DLD1 (cell line): ENCODE data around the gene PLXNA1.

Experiments used
- in situ Hi-C: cut with HindIII; loops from 2 replicates; pipeline ENCODE4 v1.10.0; 2017; ENCODE audit warnings: low sequenced_read_pairs

Gene PLXNA1

DNA sequence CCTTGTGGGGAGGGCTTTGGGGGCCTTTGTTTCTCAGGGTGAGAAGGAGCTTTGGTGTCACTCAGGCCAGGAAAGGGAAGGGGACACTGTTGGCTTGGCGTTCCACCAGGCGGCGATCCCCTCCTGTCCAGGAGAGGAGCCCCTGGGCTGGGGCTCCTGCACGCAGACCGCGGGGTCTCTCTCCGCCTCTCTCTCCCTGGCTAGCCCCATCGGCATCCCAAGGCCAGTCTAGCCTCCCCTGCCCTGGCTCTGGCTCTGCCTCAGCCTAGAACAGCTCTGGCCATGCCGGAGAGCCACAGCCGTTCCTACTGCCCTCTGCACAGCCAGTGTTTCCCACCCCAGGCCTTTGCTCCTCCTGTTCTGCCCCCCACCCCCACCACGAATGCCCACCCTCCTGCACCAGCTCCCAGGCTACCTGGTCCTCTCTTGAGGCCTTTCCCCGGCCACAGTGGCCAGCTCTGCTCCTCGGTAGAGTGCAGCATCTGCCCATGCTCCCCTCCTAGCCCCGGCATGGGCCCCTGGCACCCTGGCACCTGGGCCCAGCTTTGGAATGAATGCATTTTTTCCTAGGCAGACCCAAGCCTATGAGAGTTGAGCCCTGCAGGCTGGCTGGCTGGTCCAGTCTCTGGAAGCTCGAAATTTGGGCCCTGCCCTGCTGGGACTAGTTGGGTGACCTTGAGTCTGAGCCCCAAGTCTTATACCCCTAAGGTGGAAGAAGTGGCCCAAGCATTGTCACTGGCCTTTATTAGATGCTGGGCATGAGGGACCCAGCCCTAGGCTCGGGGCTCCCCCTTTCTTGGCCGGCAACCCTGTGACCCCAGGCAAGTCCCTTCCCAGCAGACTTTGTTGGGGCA lies 2.4 kb downstream of the PLXNA1 start:
- in situ Hi-C loops: no loop called here

DNA sequence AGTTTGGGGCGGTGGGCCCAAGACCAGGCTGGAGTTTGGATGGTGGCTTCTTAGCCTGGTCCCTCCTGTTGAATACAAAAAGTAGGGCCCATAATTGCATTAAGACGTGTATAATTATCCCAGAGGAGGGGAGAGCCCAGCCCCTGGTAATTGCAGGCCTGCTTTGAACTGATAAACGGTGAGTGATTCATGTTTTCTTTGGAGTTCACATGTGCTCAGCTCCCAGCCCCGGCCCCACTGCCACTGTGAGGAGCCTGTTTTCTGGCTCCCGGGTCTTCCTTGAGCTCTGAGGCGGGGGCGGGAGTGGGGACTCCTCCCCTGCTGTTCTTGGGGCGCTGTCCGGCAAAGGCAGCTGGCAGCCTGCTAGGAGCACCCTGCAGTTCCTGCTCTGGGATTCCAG lies 3.1 kb downstream of the PLXNA1 start:
- in situ Hi-C loops: no loop called here

DNA sequence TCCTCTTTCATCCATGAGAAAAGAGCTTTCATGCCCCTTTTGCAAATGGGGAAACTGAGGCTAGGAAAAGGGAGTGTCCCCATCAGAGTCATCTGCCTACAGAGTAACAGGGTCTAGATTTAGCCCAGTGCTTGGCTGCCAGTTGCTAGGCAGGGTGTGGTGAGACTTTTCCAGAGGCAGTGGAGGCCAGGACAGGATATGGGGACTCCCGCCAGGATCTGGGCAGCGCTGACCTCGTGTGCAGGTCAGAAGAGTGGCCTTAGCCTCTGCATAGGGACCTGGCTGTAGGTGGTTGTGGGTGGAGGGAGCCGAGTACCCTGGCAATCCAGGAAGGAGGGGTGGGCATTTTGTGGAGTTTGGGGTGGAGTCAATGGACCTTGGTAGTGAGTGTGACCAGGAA lies 4.2 kb downstream of the PLXNA1 start:
- in situ Hi-C loops: no loop called here

DNA sequence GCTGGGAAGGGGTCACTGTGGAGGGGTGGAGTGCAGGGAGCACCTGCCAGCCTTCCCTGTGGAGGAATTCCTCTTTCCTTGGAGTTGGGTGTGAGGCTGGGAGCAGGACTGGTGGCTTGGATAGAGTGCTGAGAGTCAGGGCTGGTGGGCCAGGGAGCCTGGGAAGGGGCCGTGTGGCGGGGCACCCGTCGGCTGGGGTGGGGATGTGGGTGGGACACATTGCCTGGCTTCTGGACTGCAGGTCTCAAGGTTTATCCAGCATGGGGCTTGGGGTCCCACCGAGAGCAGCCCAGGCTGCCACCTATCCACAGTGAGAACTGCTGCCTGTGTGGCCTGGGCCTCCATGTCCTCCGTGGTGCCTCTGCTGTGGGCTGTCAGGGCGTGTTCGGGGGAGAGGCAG lies 4.7 kb downstream of the PLXNA1 start:
- in situ Hi-C loops: no loop called here

DNA sequence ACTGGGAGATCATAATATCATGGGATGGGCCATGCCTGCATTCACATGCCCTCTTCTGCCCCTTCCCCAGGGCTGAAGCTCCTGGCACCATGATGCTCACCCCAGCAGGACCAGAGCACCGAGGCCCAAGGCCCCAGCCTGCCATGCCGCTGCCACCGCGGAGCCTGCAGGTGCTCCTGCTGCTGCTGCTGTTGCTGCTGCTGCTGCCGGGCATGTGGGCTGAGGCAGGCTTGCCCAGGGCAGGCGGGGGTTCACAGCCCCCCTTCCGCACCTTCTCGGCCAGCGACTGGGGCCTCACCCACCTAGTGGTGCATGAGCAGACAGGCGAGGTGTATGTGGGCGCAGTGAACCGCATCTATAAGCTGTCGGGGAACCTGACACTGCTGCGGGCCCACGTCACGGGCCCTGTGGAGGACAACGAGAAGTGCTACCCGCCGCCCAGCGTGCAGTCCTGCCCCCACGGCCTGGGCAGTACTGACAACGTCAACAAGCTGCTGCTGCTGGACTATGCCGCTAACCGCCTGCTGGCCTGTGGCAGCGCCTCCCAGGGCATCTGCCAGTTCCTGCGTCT lies 5.6 kb downstream of the PLXNA1 start:
- in situ Hi-C loops: no loop called here

DNA sequence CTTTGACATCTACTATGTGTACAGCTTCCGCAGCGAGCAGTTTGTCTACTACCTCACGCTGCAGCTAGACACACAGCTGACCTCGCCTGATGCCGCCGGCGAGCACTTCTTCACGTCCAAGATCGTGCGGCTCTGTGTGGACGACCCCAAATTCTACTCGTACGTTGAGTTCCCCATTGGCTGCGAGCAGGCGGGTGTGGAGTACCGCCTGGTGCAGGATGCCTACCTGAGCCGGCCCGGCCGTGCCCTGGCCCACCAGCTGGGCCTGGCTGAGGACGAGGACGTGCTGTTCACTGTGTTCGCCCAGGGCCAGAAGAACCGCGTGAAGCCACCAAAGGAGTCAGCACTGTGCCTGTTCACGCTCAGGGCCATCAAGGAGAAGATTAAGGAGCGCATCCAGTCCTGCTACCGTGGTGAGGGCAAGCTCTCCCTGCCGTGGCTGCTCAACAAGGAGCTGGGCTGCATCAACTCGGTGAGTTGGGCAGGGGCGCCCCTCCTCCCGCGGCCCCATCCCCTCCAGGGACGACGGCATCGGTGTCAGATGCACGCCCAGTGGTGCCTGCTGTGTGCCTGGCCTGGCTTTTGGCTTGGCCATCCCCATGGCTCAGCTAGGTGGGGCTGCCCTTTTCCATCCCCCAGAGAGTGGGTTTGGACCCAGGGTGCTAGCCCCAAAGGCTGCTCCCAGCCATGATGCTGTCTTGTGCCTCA lies 6.6 kb downstream of the PLXNA1 start:
- in situ Hi-C loops: no loop called here

DNA sequence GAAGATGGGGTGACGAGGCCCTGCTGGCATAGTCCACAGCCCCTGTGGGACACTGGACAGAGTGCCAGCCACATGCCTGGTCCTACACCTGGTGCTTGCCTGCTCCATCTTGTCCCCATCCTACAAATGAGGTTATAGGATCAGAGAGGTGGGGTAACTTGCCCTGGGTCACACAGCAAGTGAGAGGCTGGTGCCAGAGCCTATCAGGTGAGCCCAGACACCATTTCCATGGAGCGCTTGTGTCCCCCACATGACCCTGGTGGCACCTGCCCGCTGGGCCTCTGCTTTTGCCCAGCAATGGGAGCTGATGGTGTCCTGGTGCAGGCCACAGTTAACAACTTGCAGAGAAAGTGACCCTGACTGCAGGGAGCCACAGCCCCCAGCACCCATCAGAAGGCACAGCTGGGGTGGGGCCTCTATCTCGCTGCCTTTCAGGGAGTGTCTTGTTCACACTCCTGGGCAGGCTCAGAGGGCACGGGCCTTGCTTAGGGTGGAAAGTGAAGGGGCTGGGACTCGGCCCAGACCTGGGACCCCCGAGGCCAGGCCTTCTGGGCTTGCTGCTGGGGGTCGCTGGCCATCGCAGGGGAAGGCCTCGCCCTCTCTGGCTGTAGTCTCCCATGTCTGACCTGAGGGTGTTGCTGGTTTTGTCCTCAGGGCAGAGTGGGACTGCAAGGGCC lies 7.2 kb downstream of the PLXNA1 start:
- in situ Hi-C loops: no loop called here

DNA sequence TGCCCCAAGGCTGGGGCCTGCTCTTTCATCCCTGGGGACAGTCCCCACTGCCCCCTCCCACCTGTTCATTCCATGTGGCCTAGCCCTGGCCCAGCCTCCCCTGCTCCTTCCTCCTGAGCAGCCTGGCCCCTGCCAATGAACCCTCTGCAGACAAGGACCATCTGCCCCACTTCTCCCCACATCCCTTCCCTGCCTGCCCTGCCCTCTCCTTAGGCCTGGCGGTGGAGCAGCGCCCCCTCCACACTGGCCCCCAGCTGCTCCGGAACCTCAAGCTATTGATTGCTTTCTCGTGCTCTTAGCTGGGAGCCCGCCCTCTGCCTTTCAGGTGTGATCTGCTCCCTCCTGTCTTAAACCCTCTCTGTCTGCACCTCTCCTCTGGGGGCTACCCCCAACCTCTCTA lies 8.0 kb downstream of the PLXNA1 start:
- in situ Hi-C loops: no loop called here

DNA sequence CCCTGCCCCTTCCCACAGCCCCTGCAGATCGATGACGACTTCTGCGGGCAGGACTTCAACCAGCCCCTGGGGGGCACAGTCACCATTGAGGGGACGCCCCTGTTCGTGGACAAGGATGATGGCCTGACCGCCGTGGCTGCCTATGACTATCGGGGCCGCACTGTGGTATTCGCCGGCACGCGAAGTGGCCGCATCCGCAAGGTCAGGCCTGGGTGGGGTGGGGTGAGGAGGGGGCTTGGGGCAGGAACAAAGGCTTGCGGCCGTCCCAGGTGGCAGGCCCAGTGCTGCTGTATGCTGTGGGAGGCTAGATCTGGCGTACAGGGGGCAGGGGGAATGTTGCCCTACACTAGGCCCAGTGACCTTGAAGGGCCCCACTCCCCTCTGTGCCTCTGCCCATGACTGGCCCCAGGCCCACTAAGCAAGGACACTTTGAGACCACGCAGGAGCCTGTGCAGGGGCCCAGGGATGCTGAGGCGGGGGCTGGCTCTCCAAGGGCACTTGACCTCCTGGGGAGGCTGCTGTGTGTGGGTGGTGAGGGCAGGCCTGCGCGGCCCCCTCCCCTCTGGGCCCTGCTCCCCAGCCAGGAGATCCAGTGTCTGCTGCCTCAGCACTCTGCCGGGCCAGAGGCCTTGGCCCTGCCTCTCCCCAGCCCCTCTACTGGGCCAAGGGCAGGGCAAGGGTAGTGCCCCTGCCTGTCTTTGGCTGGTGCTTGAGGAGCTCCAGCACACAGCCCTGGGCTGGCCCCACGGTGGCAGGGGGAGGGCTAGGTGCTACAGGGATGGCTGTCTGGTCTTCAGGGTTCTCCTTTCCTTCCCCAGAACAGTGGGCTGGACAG lies 8.7 kb downstream of the PLXNA1 start:
- in situ Hi-C loops: no loop called here

DNA sequence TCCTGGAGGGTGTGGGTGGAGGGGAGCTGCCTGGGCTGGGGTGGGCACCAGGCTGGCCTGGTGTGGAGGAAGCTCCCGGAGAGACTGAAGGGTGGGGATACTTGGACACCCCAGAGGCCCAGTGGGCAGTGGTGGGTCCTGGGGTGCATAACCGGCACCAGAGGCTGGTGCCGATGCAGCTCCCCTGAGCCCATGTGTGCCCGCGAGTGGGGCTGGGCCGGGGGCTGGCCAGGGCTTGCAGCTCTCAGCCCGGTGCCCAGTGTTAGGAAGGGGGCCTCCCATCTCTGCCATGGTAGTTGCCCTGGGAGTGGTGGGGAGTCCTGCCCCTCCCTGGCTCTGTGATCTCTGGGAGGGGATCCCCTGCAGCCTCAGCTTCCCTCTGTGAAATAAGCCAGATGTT lies 9.3 kb downstream of the PLXNA1 start:
- in situ Hi-C loops: no loop called here

DNA sequence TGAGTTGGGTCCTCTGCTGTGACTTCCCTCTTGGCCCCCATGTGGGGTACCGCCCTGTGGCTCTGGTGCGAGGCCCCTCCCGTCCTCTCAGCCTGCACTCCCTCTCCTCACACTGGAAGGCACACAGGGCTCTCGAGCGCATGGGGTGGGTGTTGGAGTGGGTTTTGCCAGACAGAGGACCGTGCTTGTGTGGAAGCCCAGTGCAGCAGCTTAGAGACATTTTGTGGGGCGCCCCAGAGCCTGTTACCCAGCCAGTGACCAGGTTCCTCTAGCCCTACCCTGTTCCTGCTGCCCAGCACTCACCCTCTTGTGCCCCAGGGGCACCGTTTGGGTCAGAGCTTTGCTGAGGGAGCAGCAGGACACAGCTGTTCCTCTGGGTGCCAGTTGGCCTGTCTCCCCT lies 9.9 kb downstream of the PLXNA1 start:
- in situ Hi-C loops: no loop called here

DNA sequence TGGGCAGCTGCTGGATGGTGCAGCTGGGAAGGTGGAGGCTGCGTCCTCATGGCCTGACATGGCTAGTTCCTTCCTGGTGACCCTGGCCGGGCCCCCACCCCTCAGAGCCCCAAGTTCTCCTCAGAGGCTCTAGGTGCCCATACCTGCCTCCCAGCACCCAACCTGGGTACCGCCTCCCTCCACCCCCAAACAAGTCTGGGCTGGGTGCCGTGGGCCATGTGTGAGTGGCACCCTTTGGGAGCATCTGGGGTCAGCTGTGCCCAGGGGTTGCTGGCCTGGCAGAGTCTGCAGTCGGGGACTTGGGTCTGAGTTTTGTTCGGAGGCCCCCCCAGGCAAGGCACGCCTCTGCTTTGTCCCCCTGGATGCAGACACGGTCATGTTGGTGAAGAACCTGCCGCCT lies 10.5 kb downstream of the PLXNA1 start:
- in situ Hi-C loops: no loop called here

DNA sequence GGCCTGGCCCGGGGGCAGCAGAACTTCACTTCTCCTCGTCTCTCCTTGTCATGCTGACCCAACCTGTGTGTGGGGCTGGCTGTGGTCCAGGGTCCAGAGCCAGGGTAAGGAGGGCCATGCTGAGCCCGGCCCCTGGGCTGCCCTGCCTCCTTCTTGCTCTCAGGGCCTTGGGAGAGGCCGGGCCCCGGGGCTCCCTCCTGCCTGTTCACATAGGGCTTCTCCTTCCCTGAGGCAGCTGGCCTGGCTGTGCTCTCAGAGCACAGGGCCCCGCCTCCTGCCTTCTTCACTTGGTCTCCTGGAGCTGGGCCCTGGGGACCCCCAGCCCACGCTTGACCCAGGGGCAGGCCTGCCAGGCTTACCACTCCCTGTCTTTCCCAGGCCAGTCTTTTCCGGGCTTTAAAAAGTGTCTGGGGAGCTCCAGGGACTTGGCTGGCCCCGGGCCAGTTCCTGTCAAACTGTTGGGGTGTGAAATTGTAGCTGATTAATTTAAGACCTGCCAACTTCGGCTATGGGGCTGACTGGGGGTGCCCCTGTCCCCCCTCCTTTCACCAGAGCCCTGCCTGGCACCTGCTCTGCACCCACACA lies 11.8 kb downstream of the PLXNA1 start:
- in situ Hi-C loops: no loop called here

DNA sequence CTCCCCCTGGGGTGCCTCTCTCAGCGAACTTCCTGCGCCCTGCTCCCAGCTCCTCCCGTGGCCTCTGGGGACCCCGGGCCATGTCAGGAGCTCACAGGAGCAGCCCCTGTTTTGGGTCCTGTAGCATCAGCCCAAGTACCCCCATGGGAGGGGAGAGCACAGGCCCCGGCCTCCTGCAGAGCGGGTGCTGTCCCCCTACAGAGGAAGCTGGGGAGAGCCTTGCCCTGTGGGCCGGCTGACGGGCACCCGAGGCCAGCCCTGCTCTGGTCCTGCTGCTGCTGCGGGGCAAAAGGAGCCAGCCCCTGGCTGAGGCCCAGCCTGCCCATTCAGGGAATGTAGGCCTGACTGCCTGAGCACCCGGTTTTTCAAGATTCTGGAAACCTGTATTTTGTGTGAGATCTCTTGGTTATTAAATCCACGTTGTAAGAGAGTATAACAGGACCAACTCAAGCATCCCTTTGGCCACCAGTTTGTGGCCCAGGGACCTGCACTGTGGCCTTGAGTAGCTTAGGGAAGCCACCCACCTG lies 12.4 kb downstream of the PLXNA1 start:
- in situ Hi-C loops: no loop called here

DNA sequence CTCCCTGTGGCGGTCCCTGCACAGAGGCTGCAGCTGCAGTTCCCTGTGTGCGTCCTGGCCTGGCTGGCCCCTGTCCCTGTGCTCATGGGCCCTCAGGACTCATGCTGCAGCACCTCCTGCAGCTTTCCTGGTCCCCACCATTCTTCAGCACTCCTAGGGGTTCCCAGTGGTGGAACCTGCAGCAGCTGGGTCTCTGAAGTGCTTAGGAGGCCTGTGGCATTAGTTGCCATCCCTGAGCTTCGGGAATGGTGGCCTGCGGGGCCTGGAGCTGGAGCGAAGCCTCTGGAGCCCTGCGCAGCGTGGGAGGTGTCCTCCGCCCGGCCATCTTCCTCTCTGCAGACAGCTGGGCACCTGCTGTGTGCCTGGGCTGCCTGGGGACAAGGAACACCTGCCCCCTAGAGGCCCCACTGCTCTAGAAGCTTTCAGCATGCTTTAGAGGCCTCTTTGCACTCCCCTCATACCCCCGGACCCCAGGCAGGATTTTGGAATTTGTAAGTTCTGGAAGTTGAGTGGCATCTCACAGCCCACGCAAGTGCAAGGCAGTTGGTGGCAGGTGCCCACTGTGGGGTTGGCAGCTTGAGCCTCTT lies 13.1 kb downstream of the PLXNA1 start:
- in situ Hi-C loops: no loop called here

DNA sequence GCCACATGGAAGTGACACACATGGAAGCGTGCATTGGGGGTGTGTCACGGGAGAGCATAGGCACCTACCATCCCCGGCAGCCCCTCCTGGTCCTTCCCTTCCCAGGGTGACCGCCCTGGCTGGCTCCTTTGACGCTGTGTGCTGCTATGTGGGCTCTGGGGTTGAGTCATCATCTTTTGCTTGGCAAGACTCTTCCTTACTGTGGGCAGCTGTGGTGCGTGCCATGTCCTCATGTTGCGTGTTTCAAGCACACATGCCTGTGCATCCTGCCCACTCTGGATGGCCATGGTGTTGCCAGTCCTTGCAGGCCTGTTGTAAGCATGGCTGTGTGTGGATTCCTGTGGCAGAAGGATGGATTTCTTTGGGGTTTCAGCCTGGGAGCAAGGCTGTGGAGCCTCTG lies 14.0 kb downstream of the PLXNA1 start:
- in situ Hi-C loops: no loop called here

DNA sequence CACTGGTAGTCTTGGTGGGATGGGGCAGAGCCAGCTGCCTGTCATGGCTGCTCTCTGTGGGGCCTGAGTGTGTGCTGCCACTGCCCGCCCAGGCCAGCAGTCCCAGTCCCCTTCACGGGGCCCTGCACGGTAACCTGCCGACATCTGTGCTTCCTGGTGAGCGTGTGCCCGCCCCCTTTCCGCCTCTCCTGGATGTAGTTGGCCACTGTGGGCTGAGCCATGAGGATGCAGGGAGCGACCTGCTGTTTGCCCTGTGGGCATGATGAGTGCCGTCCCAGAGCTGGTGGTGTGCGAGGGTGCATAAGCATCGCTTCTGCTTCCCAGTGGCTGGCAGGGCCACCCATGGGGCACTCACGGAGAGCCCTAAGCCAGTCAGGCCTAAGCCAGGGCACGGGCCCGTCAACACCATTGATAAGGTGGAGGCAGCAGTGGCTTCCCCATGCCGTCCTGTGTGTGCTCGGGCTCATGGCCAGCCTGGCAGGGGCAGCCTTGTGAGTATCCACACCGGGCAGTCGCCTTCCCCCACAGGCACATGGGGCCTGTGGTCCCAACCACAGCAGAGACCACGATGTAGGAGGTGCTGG lies 14.6 kb downstream of the PLXNA1 start:
- in situ Hi-C loops: no loop called here

DNA sequence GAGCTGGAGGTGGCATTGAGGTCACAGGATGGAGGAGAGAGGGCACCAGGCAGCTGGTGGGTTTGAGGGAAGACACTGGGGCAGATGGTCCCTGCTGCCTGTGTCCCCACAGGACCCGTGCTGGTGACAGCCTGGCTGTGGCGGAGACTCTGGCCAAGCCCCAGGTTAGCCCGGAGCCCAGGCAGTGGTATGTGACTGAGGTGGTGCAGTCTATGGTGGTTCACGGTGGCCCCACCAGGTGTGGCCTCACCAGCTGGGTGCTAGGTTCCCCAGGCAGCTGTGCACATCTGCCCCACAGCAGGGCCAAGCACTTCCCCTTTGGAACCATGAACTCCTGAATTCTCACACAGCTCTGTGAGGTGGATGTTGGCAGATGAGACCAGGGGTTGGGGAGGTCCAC lies 15.4 kb downstream of the PLXNA1 start:
- in situ Hi-C loops: no loop called here

DNA sequence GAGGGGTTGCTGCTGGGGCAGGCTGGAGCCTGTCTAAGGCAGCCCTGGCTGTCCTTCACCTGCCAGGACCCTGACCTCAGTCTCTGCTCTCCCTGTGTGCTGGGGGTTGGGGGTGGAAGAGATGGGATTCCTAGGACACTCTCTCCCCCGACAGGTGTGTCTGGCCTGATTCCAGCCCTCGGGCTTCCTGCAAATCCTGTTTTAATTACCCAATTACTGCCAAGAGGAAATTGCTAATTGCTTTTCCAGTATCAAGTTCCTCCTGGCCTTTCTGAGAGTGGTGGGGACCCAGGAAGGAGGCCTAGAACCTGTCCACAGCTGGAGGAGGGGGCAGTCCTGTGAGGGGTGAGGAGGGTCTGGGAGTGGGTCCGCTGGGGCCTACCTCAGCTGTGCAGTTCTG lies 15.8 kb downstream of the PLXNA1 start:
- in situ Hi-C loops: no loop called here
